ENCODE data around the gene SLC28A3.

The SLC28A3 gene

GRCh38 chr9:84303061-84303460 lies 37.5 kb downstream of the SLC28A3 start:
- H3K4me3 ChIP-seq (ENCODE audit: low read depth, low read length): no peak overlapping the region

DNA sequence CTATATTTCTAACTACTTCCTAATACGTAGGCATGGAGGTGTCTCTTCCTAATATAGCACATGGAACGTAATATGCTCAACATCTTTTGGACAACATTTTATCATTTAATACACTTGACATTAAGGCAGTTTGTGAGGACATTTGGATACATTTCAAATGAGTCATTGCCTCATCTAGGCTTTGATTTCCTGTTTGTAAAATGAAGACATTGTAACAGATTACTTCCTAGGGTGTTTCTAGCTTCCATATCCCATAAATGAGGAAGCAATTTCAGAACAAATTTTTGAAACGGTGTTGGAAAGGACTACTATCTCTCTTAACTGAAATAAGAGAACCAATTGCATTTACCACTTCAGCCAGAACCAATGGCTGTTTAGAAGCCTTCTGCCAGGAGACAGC lies 38.7 kb downstream of the SLC28A3 start:
- no peak overlapping the region for H3K4me3 ChIP-seq (ENCODE audit: low read depth, low read length)

DNA sequence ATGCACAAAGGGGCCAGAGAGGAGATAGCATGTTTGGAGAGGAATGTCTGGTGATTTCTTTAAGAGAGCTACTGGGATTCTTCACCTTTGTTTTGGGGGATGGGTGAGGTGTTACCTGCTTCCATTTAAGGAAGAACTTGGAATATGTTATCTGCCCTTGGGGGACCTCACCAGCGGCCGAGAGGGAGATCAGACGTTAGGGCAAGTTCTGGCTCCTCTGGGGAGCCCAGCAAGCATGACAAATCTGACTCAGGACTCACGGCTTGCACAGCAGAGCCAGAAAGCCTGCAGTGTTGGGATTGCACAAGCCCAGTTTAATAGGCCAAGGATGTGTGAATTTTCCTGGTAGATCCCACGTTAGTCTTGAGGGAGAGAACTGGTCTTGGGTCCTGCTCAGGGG lies 40.3 kb downstream of the SLC28A3 start:
- H3K4me3 ChIP-seq (ENCODE audit: low read depth, low read length): no peak overlapping the region

DNA sequence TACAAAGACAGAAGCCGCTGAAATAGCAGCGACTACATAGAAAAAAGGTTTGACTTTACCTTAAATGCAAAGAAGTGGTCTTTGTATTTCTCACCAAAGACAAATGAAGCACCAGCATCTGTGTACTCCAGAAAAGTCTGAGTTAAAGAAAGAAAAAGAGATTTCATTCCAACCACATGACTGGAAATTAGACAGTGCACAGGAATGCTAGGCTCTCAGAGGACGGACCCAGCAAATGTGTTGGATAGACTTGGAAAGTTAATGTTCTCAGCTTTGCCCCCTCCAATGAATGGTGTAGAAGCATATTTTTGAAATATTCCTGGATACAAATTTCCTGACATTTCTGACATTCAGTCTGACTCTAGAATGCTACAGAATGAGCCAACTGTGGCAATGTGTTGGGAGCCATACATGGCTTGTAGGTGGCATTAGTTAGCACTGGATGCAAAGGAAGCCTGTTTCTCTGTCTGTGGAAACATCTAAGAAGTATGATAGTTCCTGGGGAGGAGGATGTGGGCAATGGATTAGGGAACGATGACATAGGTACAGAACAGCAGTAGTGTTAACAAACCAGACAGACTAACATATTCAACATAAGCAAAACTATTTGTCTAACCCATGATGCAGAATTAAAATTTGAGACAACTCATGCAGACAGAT lies 43.3 kb downstream of the SLC28A3 start:
- H3K4me3 ChIP-seq (ENCODE audit: low read depth, low read length): no peak overlapping the region

GRCh38 chr9:84296146-84296843 lies 44.3 kb downstream of the SLC28A3 start:
- no peak overlapping the region for H3K4me3 ChIP-seq (ENCODE audit: low read depth, low read length)

GRCh38 chr9:84294241-84294950 lies 46.2 kb downstream of the SLC28A3 start:
- no peak overlapping the region for H3K4me3 ChIP-seq (ENCODE audit: low read depth, low read length)

DNA sequence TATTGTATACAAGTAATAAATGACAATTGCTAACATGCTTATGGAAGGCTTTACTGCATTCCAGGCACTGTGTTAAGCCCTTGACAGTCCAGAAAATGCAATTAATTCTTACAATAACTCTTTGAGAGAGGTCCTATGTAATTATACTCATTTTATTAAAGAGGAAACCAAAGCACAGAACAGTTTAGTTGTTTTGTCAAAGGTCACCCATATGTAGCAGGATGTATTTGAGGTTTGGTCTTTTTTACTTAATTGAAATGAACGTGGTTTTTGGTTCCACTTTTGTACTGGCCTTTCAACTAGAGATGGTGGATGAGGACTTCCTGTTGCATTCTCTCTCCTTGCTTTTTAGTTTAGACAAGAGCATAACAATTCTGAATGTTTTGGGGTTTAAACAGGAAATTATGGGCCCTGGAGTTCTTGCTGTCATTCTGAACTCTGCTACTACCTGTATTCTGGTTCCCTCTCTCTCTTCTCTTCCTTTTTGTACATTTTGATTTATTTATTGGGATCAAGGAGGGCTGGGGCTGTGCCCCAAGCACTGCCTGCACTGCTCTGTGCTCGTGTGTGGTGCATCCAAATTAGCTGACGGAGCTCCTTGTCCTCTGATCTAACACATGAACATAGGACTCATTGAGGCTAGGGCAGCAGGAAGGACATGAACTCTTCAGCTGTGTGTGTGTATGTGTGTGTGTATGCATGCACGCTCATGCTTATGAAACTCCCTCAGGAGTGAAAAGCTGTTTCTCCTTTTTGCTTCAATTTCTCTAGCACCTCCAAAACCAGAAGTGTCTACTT lies 47.4 kb downstream of the SLC28A3 start:
- no peak overlapping the region for H3K4me3 ChIP-seq (ENCODE audit: low read depth, low read length)

GRCh38 chr9:84285381-84285780 lies 55.2 kb downstream of the SLC28A3 start:
- H3K4me3 ChIP-seq (ENCODE audit: low read depth, low read length): no peak overlapping the region

DNA sequence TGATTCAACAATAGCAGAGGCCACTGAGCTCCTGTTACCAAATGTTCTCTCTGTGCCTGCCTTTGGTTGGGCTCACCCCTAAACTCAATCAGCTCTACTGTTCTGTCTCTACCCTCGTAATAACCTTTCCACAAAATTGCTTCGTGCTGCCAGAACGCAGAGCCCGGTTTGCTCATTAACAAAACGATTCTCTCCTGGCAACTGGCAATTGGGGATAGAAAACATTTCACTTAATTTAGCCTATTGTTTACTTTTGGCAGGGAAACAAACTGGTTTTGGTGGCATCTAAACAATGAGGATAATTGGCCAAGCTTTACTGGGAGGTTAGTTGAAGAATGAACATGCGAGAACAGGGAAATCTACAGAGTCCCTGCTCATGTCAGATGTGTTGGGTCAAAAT lies 56.6 kb downstream of the SLC28A3 start:
- no peak overlapping the region for H3K4me3 ChIP-seq (ENCODE audit: low read depth, low read length)

- H3K4me3 ChIP-seq (ENCODE audit: low read depth, low read length): no peak overlapping the region
These were observed 62.4 kb downstream of the SLC28A3 start for GRCh38 chr9:84278130-84278529.

DNA sequence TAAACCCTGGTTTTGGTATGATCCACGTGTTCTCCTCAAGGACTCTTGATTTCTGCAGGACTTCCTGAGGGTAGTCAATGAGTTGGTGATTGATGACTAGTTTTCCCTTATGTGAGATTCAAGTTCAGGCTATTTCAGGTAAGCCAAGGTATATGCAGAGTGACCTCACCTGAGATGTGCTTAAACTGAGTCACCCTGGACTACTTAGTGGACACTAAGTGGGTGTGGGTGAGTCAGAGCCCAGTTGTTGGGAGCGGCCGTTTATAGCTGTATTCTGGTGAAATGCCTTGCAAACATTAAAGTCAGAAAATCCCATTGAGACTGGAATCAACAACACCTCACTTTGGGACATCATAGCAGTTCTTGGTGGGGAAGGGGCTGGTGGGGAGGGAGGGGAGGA lies 62.9 kb downstream of the SLC28A3 start:
- H3K4me3 ChIP-seq (ENCODE audit: low read depth, low read length): no peak overlapping the region

GRCh38 chr9:84276741-84277140 lies 63.8 kb downstream of the SLC28A3 start:
- H3K4me3 ChIP-seq (ENCODE audit: low read depth, low read length): no peak overlapping the region

- peak overlapping the region; percentile 21 for H3K4me3 ChIP-seq (ENCODE audit: low read depth, low read length)
These were observed 68.5 kb downstream of the SLC28A3 start for GRCh38 chr9:84271921-84272556.

DNA sequence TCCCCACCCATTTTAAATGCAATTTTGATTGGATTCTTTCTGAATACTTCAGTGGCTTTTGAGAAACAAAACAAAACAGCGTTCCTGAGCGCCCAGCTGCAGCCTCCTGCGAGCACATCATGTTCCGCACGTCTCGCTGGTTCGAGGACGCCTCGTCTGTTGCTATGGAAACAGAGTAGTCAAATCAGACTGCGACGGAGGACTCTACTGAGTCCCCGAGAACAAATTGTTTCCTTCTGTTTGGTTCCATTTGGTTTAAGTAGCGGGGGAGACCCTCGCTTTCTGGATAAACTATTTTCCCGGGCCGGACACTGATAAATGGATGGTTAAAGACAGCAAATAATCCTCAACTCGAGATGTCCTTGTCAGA lies 69.0 kb downstream of the SLC28A3 start:
- H3K4me3 ChIP-seq (ENCODE audit: low read depth, low read length): peak overlapping the region; percentile 21

GRCh38 chr9:84270847-84271530 lies 69.6 kb downstream of the SLC28A3 start:
- no peak overlapping the region for H3K4me3 ChIP-seq (ENCODE audit: low read depth, low read length)

GRCh38 chr9:84266087-84266561 lies 74.4 kb downstream of the SLC28A3 start:
- no peak overlapping the region for H3K4me3 ChIP-seq (ENCODE audit: low read depth, low read length)

- H3K4me3 ChIP-seq (ENCODE audit: low read depth, low read length): no peak overlapping the region
These were observed 76.1 kb downstream of the SLC28A3 start for GRCh38 chr9:84264307-84265029.

- no peak overlapping the region for H3K4me3 ChIP-seq (ENCODE audit: low read depth, low read length)
These were observed 79.3 kb downstream of the SLC28A3 start for GRCh38 chr9:84261070-84261746.

- H3K4me3 ChIP-seq (ENCODE audit: low read depth, low read length): no peak overlapping the region
These were observed 82.2 kb downstream of the SLC28A3 start for GRCh38 chr9:84258371-84258770.
